ENCODE data around the gene ST7. TPM values are rescaled to one million over a fixed set of nuclear protein-coding genes. Genes with fewer than 3 reads are reported as not detected.

Gene ST7
- total RNA-seq, 4 donors from 2014 or later, result 13.5 to 24.9 (median 18.6) TPM

DNA sequence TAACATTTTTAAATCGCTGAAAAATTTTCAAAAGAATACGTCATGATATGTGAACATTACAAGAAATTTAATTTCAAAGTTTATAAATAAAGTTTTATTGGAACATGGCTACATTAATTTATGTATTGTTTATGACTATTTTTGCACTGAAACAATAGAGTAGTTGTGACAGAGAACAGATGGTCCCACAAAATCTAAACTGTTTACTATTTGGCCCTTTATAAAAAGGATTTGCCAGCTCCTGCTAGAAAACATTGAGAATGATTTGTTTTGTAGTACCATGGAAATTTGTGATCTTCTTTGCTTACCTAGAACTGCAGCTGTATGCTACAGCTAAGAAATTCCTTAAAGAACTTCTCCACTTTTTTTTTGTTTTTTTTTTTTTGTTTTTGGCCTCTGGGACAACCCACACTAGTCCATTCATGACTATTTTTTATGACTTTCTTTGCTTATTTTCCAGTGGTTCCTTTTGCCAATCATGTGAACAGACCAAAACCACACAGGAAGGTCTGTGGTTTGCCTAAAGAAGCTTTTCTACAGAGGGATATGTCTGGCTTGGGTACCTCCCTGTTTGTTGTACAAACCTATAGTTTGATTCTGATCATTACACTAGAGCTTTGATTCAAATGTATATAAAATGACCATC, 55.7 kb downstream of the ST7 start:
- Histone ChIP-seq H3K27ac (no peak overlapping the region), H3K27me3 (no peaks in the 10 kb centered on the region), H3K9me3 (no peaks in the 10 kb centered on the region), H3K4me1 (peaks cover 0 to 17% (median 0%) of the 10 kb centered on the region in 4 donors), H3K36me3 (no peaks in the 10 kb centered on the region), H3K4me3 (no peak overlapping the region)
- TF ChIP-seq POLR2A (IDR thresholded peaks at IDR 0.05), result no peak
- no peak for TF ChIP-seq EP300 (IDR thresholded peaks at IDR 0.05)
- TF ChIP-seq, protein P1, sequence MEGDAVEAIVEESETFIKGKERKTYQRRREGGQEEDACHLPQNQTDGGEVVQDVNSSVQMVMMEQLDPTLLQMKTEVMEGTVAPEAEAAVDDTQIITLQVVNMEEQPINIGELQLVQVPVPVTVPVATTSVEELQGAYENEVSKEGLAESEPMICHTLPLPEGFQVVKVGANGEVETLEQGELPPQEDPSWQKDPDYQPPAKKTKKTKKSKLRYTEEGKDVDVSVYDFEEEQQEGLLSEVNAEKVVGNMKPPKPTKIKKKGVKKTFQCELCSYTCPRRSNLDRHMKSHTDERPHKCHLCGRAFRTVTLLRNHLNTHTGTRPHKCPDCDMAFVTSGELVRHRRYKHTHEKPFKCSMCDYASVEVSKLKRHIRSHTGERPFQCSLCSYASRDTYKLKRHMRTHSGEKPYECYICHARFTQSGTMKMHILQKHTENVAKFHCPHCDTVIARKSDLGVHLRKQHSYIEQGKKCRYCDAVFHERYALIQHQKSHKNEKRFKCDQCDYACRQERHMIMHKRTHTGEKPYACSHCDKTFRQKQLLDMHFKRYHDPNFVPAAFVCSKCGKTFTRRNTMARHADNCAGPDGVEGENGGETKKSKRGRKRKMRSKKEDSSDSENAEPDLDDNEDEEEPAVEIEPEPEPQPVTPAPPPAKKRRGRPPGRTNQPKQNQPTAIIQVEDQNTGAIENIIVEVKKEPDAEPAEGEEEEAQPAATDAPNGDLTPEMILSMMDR (IDR thresholded peaks at IDR 0.05), result no peak
- 95 to 97% methylated on average over 2 of the region's 2 CpGs for WGBS, 2 donors
- no peak for DNase-seq (ENCODE audit: low spot score in 2 of 2)

GRCh38 chr7:117009705-117010361, 56.5 kb downstream of the ST7 start:
- TF ChIP-seq POLR2A (IDR thresholded peaks at IDR 0.05), result no peak
- no peak for TF ChIP-seq EP300 (IDR thresholded peaks at IDR 0.05)
- TF ChIP-seq, protein P1 (IDR thresholded peaks at IDR 0.05), result no peak
- H3K4me3 ChIP-seq, result no peak overlapping the region
- no peak overlapping the region for H3K27ac ChIP-seq
- no peaks in the 10 kb centered on the region for H3K36me3 ChIP-seq
- H3K4me1 ChIP-seq, result peaks cover 0 to 18% (median 2%) of the 10 kb centered on the region in 4 donors
- no peak for DNase-seq (ENCODE audit: low spot score in 2 of 2)
- no peaks in the 10 kb centered on the region for H3K9me3 ChIP-seq
- WGBS, 2 donors, result 82 to 84% methylated on average over 3 of the region's 3 CpGs
- H3K27me3 ChIP-seq, result no peaks in the 10 kb centered on the region

GRCh38 chr7:117010375-117011133, 57.3 kb downstream of the ST7 start:
- WGBS, 2 donors, result 83 to 91% methylated on average over 6 of the region's 6 CpGs
- H3K4me1 ChIP-seq, result peaks cover 0 to 26% (median 2%) of the 10 kb centered on the region in 4 donors
- no peak overlapping the region for H3K4me3 ChIP-seq
- TF ChIP-seq, protein P1 (IDR thresholded peaks at IDR 0.05), result no peak
- TF ChIP-seq POLR2A (IDR thresholded peaks at IDR 0.05) (no peak), EP300 (IDR thresholded peaks at IDR 0.05) (no peak)
- H3K27me3 ChIP-seq, result no peaks in the 10 kb centered on the region
- DNase-seq (ENCODE audit: low spot score in 2 of 2), result no peak
- no peak overlapping the region for H3K27ac ChIP-seq
- H3K36me3 ChIP-seq, result no peaks in the 10 kb centered on the region
- H3K9me3 ChIP-seq, result no peaks in the 10 kb centered on the region

DNA sequence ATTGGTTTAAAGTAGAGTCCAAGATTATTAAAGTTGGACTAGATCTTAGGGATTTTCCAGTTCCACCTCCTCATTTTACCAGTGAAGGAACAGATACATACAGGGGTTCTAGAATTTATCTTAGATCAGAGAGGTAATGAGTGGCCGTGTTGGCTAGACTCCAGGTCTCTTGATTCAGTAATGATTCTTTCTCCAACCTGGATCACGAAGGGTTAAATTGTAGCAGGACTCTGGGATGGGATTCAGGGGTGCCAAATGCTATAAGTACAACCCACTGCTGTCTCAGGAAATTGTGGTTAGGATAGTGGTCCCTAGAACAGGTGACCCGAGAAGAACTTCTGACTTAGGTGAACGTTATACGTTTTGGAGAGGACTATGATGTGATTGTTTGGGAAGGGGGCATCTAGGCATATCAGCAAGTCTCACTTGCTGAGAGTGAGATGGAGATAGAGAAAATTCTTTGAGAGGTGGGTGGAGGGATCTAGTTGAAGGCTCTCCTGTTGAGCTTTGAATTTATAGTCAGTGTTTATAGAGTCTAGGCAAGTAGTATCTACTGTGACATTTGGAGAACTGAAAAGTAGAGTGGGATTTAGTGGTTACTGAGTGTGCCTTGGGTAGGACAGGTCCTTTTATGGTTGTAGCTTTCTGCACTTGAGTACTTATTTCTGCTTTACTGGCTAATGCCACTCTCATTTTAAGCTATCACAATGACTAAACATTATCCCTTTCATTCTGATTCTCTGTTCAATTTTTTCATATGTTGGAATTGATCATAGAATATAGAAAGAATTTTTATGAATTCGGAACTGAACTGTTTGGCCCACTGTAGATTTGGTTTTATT, 58.3 kb downstream of the ST7 start:
- Histone ChIP-seq H3K4me1 (peaks cover 0 to 28% (median 2%) of the 10 kb centered on the region in 4 donors), H3K27ac (no peak overlapping the region), H3K9me3 (no peaks in the 10 kb centered on the region), H3K4me3 (no peak overlapping the region), H3K27me3 (no peaks in the 10 kb centered on the region), H3K36me3 (no peaks in the 10 kb centered on the region)
- 71 to 76% methylated on average over 6 of the region's 6 CpGs for WGBS, 2 donors
- DNase-seq (ENCODE audit: low spot score in 2 of 2), result no peak
- no peak for TF ChIP-seq POLR2A (IDR thresholded peaks at IDR 0.05)
- TF ChIP-seq, protein P1 (IDR thresholded peaks at IDR 0.05), result no peak
- no peak for TF ChIP-seq EP300 (IDR thresholded peaks at IDR 0.05)

Measured in tibial nerve (tissue), 4 donors.